ENCODE results near the gene FAM53B.

The FAM53B gene

DNA sequence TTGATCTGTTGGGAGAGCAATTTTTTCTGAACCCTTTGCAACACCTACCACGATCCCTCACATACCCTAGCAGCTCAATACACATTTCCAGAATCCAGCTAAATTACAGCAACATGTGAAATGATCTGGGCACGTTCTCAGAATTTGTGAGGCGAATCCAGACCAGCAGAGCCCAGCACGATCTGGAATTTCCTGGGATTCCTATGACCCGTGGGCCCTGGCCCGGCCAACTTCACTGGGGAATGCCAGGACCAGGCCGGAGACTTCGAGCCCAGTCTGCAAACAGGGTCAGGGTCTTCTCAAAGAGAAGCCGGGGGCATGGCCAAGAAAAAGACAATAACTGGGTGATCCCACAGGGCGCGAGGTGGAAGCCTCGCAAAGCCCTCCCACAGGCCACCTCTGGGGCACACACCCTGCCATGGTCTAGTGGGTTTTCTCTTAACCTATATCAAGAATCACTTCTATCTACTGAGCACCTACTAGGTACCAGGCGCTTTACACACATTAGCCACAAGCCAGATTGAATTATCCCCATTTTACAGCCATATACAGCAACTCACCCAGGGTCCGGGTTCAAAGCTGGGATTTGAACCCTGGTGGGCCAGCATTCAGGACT is 33.8 kb downstream of the FAM53B start:
- TF ChIP-seq Cebpa-rat (IDR thresholded peaks at IDR 0.05) = no peak
- peaks cover 78 to 99% (median 95%) of the 10 kb centered on the region in 10 experiments for H3K4me1 ChIP-seq
- peaks cover 0 to 100% (median 80%) of the 10 kb centered on the region in 11 experiments; a peak in 18 of 22 replicates for H4K20me1 ChIP-seq
- no peaks in the 10 kb centered on the region for H3K9me3 ChIP-seq (replicated peaks in 1 of 11)
- no peak overlapping the region; a peak in 1 of 22 replicates for H3K9ac ChIP-seq
- no peak overlapping the region for H3K4me3 ChIP-seq
- H3K36me3 ChIP-seq = peaks cover 7 to 32% (median 18%) of the 10 kb centered on the region in 11 experiments; a peak in 16 of 22 replicates
- H3K27ac ChIP-seq = peak overlapping the region in 7 of 11 experiments; percentile 0 to 88 (median 55); a peak in 10 of 22 replicates
- no peaks in the 10 kb centered on the region for H3K27me3 ChIP-seq
- peak overlapping the region; percentile 84 to 97 (median 91) for H3K4me2 ChIP-seq

DNA sequence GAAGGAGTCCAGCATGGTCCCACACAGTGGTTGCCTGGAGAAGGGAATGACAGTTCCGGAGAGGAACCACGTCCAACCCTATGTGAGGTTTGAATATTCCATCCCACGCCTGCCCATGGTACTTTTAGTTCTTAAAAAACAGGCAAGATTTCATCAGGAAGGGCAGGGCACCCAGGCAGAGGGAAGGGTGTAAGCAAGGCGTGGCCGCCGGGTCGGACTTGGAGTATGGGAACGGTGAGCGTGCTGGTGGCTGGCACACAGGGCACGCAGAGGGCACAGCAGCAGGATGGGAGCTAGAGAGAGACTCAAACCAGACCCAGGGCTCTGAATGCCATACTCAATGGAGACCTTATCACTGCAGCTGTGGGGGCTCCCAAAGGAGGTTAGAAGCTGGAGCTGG is 34.3 kb downstream of the FAM53B start:
- H3K9ac ChIP-seq = peak overlapping the region in 1 of 11 experiments; percentile 21; a peak in 1 of 22 replicates
- no peak for TF ChIP-seq Cebpa-rat (IDR thresholded peaks at IDR 0.05)
- H3K4me1 ChIP-seq = peaks cover 84 to 100% (median 96%) of the 10 kb centered on the region in 10 experiments
- peak overlapping the region in 7 of 11 experiments; percentile 0 to 88 (median 55); a peak in 10 of 22 replicates for H3K27ac ChIP-seq
- peak overlapping the region; percentile 84 to 97 (median 91); a peak in 21 of 22 replicates for H3K4me2 ChIP-seq
- H4K20me1 ChIP-seq = peaks cover 0 to 100% (median 80%) of the 10 kb centered on the region in 11 experiments; a peak in 17 of 22 replicates
- H3K27me3 ChIP-seq = no peaks in the 10 kb centered on the region
- no peak overlapping the region for H3K4me3 ChIP-seq
- H3K9me3 ChIP-seq (replicated peaks in 1 of 11) = no peaks in the 10 kb centered on the region
- H3K36me3 ChIP-seq = peaks cover 8 to 32% (median 20%) of the 10 kb centered on the region in 11 experiments; a peak in 16 of 22 replicates

GRCh38 chr10:124708922-124709520 is 35.2 kb downstream of the FAM53B start:
- H3K36me3 ChIP-seq = peaks cover 8 to 37% (median 24%) of the 10 kb centered on the region in 11 experiments; a peak in 17 of 22 replicates
- H3K9me3 ChIP-seq (replicated peaks in 1 of 11) = no peaks in the 10 kb centered on the region
- no peak overlapping the region; a peak in 1 of 20 replicates for H3K4me3 ChIP-seq
- no peaks in the 10 kb centered on the region for H3K27me3 ChIP-seq
- TF ChIP-seq Cebpa-rat (IDR thresholded peaks at IDR 0.05) = no peak
- peak overlapping the region; percentile 84 to 97 (median 91) for H3K4me2 ChIP-seq
- H3K9ac ChIP-seq = peak overlapping the region in 10 of 11 experiments; percentile 17 to 62 (median 44); a peak in 13 of 22 replicates
- H4K20me1 ChIP-seq = peaks cover 0 to 100% (median 77%) of the 10 kb centered on the region in 11 experiments; a peak in 17 of 22 replicates
- peak overlapping the region in 10 of 11 experiments; percentile 10 to 88 (median 66); a peak in 19 of 22 replicates for H3K27ac ChIP-seq
- H3K4me1 ChIP-seq = peaks cover 91 to 100% (median 97%) of the 10 kb centered on the region in 10 experiments

- peaks cover 91 to 100% (median 97%) of the 10 kb centered on the region in 10 experiments for H3K4me1 ChIP-seq
- peaks cover 8 to 44% (median 31%) of the 10 kb centered on the region in 11 experiments; a peak in 17 of 22 replicates for H3K36me3 ChIP-seq
- no peak for TF ChIP-seq Cebpa-rat (IDR thresholded peaks at IDR 0.05)
- peak overlapping the region; percentile 10 to 62 (median 44); a peak in 17 of 22 replicates for H3K9ac ChIP-seq
- peaks cover 0 to 100% (median 73%) of the 10 kb centered on the region in 11 experiments; a peak in 17 of 22 replicates for H4K20me1 ChIP-seq
- H3K27me3 ChIP-seq = no peaks in the 10 kb centered on the region
- no peaks in the 10 kb centered on the region for H3K9me3 ChIP-seq (replicated peaks in 1 of 11)
- peak overlapping the region in 10 of 11 experiments; percentile 2 to 88 (median 66); a peak in 19 of 22 replicates for H3K27ac ChIP-seq
- no peak overlapping the region; a peak in 1 of 20 replicates for H3K4me3 ChIP-seq
- peak overlapping the region; percentile 84 to 97 (median 91) for H3K4me2 ChIP-seq
These were observed 35.9 kb downstream of the FAM53B start for GRCh38 chr10:124708246-124708779.

- peaks cover 0 to 94% (median 69%) of the 10 kb centered on the region in 11 experiments; a peak in 16 of 22 replicates for H4K20me1 ChIP-seq
- peaks cover 91 to 100% (median 97%) of the 10 kb centered on the region in 10 experiments for H3K4me1 ChIP-seq
- no peaks in the 10 kb centered on the region for H3K27me3 ChIP-seq
- H3K9me3 ChIP-seq (replicated peaks in 1 of 11) = no peaks in the 10 kb centered on the region
- peak in 1 of 11 experiments; percentile 30; a peak in 1 of 22 replicates for TF ChIP-seq Cebpa-rat (IDR thresholded peaks at IDR 0.05)
- H3K9ac ChIP-seq = peak overlapping the region in 6 of 11 experiments; percentile 17 to 78 (median 38); a peak in 5 of 22 replicates
- no peak overlapping the region for H3K4me3 ChIP-seq
- peaks cover 12 to 47% (median 33%) of the 10 kb centered on the region in 11 experiments; a peak in 17 of 22 replicates for H3K36me3 ChIP-seq
- peak overlapping the region in 9 of 11 experiments; percentile 55 to 88 (median 67); a peak in 15 of 22 replicates for H3K27ac ChIP-seq
- peak overlapping the region; percentile 84 to 97 (median 91) for H3K4me2 ChIP-seq
These were observed 36.6 kb downstream of the FAM53B start for GRCh38 chr10:124707551-124707950.

DNA sequence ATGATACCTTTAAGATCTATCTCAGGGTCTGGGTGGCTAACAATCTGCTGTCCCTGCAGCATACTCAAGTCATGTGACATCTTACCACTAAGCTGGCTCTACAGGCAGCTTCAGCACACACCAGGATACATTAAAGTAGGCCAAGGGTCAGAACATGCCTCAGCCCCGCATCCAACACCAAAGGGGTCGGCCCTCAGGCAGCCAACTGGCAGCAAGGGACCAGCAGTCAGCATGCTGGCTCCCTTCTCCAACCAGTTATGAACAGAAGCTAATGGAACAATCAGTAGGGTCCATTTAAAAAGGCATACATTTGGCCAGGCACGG is 37.1 kb downstream of the FAM53B start:
- TF ChIP-seq Cebpa-rat (IDR thresholded peaks at IDR 0.05) = no peak
- peak overlapping the region; percentile 84 to 97 (median 91) for H3K4me2 ChIP-seq
- peak overlapping the region in 5 of 11 experiments; percentile 20 to 78 (median 59); a peak in 6 of 22 replicates for H3K9ac ChIP-seq
- no peak overlapping the region for H3K4me3 ChIP-seq
- peaks cover 0 to 89% (median 66%) of the 10 kb centered on the region in 11 experiments; a peak in 16 of 22 replicates for H4K20me1 ChIP-seq
- peaks cover 93 to 100% (median 98%) of the 10 kb centered on the region in 10 experiments for H3K4me1 ChIP-seq
- peaks cover 12 to 48% (median 33%) of the 10 kb centered on the region in 11 experiments; a peak in 17 of 22 replicates for H3K36me3 ChIP-seq
- H3K27ac ChIP-seq = peak overlapping the region in 9 of 11 experiments; percentile 55 to 88 (median 67); a peak in 16 of 22 replicates
- H3K27me3 ChIP-seq = no peaks in the 10 kb centered on the region
- no peaks in the 10 kb centered on the region for H3K9me3 ChIP-seq (replicated peaks in 1 of 11)

DNA sequence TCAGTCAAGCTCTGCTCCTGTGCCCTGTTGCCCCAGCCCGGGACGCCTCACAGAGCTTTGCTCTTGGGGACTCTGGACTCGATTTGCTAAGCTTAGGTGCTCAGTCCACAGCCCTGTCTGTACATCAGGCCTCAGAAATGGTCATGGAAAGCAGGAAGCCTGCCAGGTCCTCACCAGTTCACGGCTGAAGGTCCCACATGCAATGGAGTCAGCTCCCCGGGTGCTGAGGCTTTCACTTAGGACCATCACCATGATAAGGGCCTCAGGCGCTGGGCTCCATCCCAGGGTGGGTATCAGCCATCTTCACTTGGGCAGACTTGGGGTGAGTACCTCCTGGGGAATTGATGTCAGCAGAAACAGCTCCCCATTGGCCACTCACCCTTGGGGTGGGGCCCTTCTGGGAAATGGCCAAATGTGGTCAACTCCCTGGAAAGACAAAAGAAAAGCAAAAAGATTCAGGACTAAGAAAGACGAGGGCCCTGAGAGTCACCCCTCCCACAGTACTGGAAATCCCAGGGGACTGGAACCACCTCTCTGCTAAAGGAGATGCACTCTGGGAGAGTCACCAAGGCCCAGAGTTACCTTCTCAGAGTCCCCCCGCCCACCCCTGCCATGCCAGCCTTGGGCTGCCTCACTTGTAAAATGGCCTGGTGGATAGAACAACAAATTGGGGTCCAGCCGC is 37.6 kb downstream of the FAM53B start:
- H4K20me1 ChIP-seq = peaks cover 0 to 89% (median 61%) of the 10 kb centered on the region in 11 experiments; a peak in 16 of 22 replicates
- peaks cover 98 to 100% (median 100%) of the 10 kb centered on the region in 10 experiments for H3K4me1 ChIP-seq
- peaks cover 12 to 48% (median 33%) of the 10 kb centered on the region in 11 experiments; a peak in 17 of 22 replicates for H3K36me3 ChIP-seq
- no peak overlapping the region for H3K4me3 ChIP-seq
- H3K27ac ChIP-seq = peak overlapping the region in 10 of 11 experiments; percentile 36 to 88 (median 66); a peak in 20 of 22 replicates
- no peaks in the 10 kb centered on the region for H3K27me3 ChIP-seq
- TF ChIP-seq Cebpa-rat (IDR thresholded peaks at IDR 0.05) = no peak
- H3K4me2 ChIP-seq = peak overlapping the region; percentile 84 to 97 (median 91)
- H3K9ac ChIP-seq = peak overlapping the region in 9 of 11 experiments; percentile 16 to 78 (median 52); a peak in 11 of 22 replicates
- no peaks in the 10 kb centered on the region for H3K9me3 ChIP-seq (replicated peaks in 1 of 11)

Measured in BLaER1 treated with 17β-estradiol and CSF1 and Interleukin-3, amounts not matched to agents 10 nM and 100 nM (cell line).